Posterior vena cava (tissue), 2 donors: ENCODE results near the gene GAMT. TPM values are rescaled to one million over a fixed set of nuclear protein-coding genes. Genes with fewer than 3 reads are reported as not detected.
A peak's percentile ranks its signal among the peaks of the same experiment; 100 is the strongest.
"Not testable (repeated sequence)": the region's sequence is repeated elsewhere in the genome, so short reads cannot be mapped to it uniquely, and the experiment has no call there.

ENCODE experiments used
- DNase-seq: peaks from one replicate; pipeline ENCODE4 v3.0.0-alpha.2; 2020; ENCODE audit warnings: low spot score
- intact Hi-C, 2 donors: fragments of 100-400 bp; cut with DNase I; formaldehyde crosslinking; loops; one replicate each; pipeline versions ENCODE4 v1.14.1 to v1.14.2; 2022 to 2023
- total RNA-seq, 2 donors: library from RNA; stranded (reverse); fragmentation: NEBNext Ultra II Directional; extraction: Animal tissue kit (Norgen Biotek cat#: 25700); gene quantifications; one replicate each; pipeline ENCODE4 v1.2.1, GENCODE V29; 2021
- donor health status: DM: yes; HTN: yes; CAD: no.
- donor health status: DM: yes; HTN: yes; CAD: no.

The GAMT gene
- total RNA-seq, 2 donors from 2014 or later, result 8.7 to 12.8 TPM

DNA sequence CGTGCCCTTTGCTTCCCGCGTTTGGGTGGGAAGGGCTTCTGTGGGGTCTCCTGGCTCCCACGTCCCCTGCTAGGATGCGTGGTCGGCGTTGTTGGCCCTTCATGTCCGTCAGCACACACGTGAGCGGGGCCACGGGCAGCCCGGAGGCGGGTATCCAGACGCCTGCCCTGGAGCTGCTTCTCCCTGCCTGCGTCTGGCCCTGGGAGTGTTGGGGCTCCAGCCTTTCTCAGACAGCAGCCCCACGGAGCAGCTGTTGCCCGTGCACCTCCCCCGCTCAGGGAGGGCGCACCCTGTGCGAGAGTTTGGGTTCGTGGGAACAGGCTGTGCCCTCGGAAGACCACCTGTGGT is 20.6 kb upstream of the GAMT start:
- intact Hi-C loops, result no loop called here
- no peak for DNase-seq

DNA sequence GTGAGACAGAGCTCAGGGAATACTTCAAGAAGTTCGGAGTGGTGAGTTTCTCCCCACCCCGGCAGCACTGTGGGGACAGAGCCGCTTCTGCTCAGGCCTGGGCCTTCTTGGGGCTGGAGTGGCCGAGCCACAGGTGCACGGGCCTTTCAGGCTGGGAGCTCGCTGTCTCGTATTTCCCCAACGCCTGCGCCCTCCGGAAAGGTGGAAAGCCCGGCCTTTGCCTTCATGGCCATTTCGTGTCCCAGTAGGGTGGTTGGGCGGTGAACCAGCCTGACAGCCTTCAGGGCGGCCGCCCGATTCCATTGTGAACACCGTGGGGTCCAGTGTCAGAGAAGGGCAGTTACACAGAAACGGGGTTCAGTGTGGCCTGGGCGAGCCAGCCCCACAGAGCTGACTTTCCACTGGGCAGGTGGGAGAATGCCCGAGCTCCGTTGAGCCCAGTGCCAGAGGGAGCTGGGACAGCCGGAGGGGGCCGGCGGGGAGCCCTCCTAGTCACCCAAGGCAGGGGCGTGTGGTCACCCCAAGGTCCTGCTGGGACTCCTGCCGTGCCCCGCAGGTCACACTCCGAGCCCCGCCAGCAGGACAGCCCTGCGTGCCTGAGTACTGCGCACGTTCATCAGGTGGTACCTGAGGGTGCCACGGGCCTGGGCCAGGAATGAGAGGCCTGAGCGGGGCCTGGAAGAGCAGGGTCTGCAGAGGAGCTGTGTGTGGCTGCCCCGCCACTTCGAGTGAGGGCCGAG is 20.0 kb upstream of the GAMT start:
- intact Hi-C loops, result no loop called here

DNA sequence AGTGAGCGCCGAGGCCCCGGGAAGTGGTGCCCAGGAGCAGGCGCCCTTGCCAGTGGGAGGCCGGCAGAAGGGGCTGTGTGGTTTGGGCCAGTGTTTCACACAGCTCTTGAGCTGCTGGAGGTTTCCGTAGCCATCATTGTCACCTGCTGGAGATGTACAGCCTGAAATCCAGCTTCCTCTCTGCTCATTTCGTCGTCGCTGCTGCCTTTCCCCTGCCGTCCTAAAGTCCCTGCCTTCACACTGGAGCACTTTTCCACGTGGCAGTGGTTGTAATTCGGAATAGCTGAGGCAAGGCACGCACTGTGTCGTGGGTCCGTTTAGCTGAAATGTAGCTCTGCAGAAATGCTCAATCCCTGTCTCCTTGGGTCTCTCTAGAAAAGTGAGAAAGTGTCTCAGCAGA is 19.2 kb upstream of the GAMT start:
- DNase-seq, result no peak
- intact Hi-C loops, result no loop called here

More for the DNA sequence above, 20.0 kb upstream of the GAMT start:
- no peak for DNase-seq

DNA sequence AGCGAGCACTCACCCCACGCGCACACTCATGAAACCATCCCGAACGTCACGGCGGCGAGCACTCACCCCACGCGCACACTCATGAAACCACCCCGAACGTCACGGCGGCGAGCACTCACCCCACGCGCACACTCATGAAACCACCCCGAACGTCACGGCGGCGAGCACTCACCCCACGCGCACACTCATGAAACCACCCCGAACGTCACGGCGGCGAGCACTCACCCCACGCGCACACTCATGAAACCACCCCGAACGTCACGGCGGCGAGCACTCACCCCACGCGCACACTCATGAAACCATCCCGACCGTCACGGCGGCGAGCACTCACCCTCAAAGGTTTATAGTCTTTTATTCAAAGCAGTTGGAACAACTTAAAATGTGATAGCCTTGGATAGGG is 18.7 kb upstream of the GAMT start:
- intact Hi-C loops, DNase-seq: not testable (repeated sequence)

DNA sequence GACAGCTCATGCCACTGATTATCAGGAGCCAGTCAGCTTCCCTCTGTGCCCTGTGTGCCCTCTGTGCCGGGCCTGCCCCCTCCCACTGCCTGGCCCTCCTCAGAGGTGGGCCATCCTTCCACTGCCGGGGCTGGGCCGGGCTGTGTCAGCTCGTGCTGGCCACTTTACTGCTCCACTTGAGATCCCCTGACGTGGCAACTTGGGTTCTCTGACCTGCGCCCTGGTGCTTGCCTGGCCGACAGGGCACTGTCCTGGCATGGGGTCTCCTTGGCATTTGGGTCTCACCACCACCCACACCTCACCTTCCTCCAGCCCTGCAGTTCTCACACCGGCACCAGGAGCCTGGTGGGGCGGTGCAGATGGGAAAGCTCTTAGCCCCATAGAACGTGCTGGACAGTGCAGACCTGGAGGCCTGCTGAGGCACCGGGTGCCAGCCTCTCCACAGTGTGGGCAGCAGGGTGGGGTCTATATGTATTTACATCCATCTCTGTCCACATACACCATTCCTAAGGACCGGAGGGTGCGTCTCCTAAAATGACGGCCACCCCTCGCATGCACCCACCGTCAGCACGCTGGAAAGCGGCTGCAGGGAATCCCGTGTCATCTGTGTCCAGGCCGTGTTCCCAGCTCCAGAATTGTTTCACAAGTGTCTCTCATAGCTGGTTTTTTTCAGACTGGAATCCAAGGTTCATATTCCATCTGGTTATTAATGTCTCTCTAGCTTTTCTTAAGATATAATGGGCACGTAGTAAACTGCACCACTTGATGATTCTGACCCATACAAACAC is 17.8 kb upstream of the GAMT start:
- no peak for DNase-seq
- intact Hi-C loops, result no loop called here

DNA sequence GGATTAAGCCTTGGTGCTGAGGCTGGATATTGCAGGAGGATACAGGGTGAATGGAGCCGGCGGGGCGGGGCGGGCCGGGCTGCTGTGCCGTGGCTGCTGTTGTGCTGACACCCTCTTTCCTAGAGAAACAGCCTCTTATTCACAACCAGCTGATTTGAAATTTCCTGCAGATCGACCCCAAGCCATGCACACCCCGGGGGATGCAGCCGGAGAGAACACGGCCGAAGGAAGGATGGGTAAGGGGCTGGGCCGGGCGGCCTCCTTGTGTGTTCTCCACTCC is 17.1 kb upstream of the GAMT start:
- DNase-seq, result no peak
- intact Hi-C loops, result no loop called here

DNA sequence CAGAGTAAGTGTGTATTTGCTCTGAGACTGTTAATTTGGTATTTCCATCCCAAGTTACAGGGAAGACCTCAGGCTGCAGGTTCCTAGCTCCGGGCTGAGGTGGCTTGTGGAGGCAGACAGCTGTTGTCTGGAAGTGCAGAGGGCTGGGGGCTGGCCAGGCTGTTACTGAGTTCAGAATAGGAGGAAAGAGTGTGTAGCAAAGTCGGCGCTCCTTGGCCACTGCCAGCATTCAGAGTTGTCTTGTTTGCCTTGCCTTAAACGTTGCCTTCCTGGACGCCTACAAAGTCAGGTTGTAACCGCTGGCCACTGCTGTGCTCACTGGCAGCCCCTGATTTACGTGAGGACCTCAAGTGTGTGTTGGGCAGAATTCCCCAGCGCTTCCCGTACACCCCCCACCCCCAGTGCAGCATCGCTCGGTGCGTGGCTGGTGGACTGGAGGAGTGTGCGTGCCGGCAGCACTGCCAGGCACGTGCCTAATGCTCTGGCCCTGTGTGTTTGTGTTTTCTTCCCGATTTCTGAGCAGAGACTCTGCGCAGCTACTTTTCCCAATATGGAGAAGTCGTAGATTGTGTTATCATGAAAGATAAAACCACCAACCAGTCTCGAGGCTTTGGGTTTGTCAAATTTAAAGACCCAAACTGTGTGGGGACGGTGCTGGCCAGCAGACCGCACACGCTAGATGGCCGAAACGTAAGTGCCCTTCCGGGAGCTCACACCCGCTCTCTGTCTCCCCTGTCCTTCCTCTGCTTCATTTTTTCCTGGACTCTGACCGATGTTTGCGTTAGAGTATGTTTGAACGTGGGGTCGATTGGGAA is 16.5 kb upstream of the GAMT start:
- no peak for DNase-seq
- intact Hi-C loops, result no loop called here

DNA sequence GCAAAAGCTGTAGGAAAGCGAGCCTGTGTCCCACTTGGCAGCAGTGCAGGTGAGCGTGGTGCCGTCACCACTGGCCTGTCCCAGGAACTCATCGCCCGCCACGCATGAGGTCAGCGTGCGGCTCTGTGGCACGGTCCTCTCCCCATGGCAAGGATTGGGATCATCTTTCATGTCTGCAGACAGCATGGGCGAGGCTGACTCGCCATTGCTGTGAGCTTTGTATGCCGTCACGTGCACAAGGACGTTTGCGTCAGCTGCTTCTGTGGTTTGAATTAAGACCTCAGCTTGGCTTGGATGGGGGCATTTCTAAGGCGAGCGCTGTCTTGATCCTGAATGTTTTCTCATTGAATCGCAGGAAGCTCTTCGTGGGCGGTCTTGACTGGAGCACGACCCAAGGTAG is 15.8 kb upstream of the GAMT start:
- no peak for DNase-seq

DNA sequence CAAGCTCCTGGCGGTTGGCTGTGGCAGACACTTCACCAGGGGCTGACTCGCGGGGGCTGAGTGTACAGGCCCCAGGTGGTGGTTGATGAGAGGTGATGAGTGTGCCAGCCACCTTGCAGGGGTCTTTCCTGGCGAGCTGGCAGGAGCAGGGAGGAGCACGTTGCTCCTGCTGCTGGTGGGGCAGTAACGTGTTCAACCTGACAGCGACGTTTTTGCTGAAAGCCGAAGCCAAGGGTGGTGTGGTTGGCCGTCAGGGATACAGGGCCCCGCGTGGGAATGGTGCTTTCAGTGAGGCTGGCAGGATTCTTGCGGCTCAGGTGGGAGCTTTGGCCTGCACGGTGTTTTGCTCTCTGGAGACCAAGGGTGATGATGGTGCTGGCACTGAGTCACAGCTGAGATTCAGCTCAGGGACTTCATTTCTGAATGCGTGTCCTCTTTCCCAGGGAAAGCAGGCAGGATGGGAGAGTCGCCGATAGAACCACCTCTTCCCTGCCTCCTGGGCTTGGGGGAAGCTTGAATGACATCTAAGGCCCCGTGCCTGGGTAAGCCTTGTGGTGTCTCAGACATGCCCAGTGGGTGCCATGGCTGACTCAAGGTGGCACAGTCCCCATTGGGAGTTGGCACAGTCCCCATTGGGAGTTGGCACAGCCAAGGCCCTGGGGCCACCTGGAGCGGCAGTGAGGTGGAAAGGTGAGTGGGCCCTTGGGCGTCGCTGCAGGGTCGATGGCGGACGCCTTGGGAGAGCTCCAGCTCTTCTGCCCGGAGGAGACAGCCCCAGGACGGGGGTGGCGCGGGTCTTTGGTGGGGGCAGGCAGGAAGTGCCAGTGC is 14.9 kb upstream of the GAMT start:
- DNase-seq, result no peak
- intact Hi-C loops, result no loop called here

More for the DNA sequence above, 15.8 kb upstream of the GAMT start:
- intact Hi-C loops, result no loop called here

DNA sequence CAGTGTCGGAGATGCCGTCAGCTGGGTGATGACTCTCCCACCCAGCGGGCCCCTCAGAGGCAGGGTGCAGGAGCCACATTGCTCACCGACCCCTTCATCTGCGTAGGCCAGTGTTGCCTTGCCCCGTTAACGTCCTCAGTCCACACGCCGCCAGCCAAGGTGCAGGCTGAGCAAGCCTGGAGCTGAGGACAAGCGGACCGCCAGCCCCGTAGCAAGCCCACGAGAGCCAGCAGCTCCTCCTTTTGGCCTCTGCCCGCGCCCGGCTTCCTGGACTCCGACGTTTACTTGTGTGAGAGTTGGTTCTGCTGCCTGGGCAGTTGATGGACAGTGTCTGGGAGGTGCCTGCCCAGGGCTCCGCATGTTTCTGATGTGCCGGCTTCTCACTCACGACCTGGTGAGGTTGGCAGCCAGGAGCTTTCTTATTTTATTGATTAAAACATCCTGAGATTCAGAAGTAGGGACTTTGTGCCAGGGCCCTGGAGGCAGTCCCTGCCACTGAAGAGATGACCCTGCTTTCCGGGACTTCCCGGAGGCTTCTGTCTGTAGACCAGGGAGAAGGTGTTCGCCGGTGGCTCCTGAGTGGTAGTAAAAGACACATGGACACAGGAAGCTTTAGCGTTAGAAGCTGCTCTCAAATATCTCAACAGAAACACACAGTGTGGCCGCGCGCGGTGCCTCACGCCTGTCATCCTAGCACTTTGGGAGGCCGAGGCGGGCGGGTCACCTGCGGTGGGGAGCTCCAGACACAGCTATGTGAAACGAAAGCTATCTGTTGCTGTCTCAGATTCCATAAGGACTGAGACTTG is 11.9 kb upstream of the GAMT start:
- intact Hi-C loops, result no loop called here
- DNase-seq, result no peak

DNA sequence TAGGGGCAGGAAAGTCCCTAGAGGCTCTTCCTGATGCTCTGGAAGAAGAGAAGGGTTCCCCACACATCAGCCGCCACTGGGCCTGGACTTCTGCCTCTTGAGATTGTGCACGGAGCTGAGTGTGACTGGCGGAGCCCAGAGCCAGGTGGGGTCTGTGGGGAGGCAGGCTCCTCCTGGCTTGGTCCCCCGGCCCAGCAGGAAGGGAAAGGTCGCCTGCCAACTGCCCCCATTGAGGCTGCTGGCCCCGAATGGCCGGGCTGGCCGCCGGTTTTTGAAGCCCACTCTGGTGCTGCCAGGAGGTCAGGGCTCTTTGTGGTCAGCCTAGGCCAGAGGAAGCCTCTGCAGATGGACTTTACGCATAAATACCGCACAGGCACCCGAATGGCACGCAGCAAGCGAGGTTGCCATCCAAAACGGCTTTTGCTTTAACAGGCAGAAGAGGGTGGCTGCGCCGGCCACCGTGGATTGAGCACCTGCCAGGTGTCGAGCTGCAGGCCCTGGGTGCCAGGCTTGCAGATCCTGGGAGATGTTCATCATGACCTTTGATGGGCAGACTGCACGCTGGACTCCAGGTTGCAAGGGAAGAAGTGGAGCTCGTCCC is 11.1 kb upstream of the GAMT start:
- no peak for DNase-seq
- intact Hi-C loops, result no loop called here

DNA sequence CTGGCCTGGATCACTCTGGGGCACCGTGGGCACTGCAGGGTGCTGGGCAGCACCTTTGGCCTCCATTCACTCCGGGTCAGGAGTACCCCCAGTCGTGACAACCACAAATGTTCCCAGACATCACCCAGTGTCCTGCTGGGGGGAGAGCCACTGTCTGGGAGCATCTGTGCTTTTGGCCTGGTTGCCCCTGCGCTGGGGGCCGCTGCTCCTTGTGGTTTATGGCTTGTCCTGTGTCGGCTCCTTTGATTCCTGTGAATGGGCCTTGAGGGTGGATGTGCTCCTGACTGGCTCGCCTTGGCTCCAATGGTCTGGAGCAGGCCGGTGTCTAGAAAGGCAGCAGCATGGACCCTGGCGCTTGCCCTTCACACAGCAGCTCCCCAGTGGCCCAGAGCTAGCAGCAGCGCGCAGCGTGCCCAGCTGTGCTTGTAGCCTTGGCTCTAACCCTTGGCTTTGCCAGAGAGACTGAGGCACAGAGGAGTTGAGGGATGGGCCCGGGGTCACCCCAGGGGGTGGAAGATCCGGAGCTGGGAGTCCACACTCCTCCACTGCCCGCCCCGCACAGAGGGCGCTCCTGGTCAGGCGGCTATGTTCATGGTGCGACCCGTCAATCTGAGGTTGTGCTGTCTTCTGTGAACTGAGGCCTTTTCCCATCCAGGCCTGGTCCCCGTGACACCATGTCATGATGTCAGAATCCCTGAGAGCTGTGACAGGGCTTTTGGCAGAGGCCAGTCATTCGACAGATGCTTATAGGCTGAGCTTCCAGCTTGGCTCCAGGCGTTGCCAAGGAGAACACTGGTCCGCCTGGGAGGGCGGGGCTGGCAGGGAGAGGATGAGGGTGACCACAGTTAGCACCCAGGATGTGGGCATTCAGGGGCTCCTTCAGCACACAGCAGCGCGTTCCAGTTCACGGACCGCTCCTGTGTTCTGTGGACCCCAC is 10.2 kb upstream of the GAMT start:
- intact Hi-C loops, result no loop called here
- peak; percentile 88 for DNase-seq

DNA sequence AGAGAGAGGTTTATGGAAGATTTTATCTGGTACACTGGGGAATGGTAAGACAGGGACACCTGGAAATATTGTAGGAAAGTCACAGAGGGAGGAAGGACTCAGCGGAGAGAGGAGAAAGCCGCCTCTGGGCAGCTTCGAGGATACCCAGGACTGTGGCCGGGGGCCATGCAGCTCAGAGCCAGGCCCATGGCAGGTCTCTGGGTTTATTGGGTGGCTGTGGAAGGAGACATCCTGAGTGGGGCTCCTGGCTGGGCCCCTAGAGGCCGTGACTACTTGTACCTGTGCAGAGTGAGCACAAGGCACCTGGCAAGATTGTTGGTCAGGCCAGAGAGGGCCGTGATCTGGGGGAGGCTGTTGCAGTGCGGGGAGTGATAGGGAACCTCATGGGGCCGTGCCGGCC is 9.4 kb upstream of the GAMT start:
- intact Hi-C loops, result no loop called here
- no peak for DNase-seq

DNA sequence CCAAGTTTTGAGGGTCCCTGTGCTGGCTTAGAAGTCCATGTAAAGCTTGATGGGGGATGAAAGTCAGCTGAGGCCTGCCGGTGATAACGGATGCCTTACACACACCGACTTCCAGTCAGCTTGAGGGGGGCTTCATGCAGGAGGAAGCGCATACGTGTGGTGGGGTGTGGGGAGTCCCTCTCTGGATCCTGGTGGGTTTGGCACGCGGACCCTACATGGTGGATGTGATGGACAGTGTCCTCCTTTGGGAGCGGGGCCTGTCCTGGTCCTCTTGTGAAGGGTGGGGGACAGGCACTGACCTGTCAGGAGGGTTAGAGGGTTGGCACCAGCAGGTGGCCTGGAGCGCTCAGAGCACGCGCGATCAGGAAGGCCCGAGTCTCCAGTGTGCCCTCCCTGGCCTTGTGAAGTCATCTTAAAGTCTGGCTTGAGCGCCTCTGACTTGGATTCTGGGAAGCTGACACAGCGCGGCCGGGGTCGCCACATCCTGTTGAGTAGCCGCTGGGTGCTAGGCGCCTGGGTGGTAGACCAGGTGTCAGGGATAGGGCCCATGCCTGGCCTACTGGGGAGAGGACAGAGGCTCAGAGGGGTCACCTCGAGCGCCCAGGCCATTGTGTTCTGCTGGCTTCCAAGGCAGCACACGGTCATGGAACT is 8.9 kb upstream of the GAMT start:
- DNase-seq, result no peak
- intact Hi-C loops, result no loop called here

DNA sequence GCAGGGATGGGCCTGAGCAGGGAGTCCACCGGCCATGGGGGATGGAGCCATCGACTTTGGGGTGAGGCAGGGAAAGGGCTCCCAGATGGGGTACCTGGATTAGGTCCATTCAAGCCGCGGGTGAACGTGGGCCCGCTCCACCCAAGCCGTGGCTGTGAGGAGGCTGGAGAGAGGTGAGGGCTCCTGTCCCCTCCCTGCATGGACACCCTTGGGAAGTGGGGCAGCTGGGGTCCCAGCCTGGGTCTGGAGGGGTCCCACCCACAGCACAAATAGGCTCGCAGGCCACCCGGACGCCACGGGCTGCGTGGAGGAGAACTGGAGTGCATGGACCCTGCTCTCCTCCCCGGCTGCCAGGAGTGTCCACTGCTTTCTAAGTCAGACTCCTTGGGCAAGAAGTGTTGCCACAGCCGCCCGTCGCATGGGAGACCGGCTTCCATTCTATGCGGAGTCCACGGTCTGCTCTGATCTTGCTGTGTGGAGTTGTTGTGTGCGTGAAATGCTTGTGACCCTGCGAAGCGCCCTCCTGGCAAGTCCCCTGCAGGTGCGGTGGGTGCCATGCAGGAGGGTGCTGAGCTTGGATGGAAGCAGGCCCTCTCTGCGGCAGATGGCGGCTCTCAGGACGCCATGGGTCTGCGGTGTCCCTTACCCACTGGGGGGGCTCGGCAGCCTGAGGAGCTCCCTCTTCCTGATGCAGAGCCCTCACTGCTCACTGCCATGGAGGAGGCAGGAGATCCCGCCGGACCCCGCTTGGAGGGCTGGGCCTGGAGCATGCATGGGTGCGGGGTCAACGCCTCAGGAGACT is 8.1 kb upstream of the GAMT start:
- no peak for DNase-seq
- intact Hi-C loops, result loop anchor here in 1 of 2 donors (10.0 kb wide), 1 partner anchor 125 kb away; the partner anchor contains the start of gene EFNA2
